GM12892 (cell line): Measurements from ENCODE around the gene ZNF385A.

Experiments
- POLR2A ChIP-seq: IDR thresholded peaks from 2 replicates; pipeline ENCODE4 v1.6.1; 2011; ENCODE audit warnings: low read depth, low read length, control low read depth
- POLR2AphosphoS5 ChIP-seq: IDR thresholded peaks from 2 replicates; pipeline ENCODE4 v1.6.1; 2011; ENCODE audit warnings: low read depth, low read length, control low read depth
- TAF1 ChIP-seq: IDR thresholded peaks from 2 replicates; pipeline ENCODE4 v1.6.1; 2011; ENCODE audit warnings: low read depth, mild to moderate bottlenecking, control low read depth, low read length, borderline replicate concordance

- TF ChIP-seq POLR2AphosphoS5 = no peak
- TF ChIP-seq POLR2A = no peak
- TF ChIP-seq TAF1 = no peak
Measured at GRCh38 chr12:54386403-54387113, 2.0 kb upstream of the ZNF385A start.
